ENCODE results near the gene TBC1D14. TPM values are rescaled to one million over a fixed set of nuclear protein-coding genes. Genes with fewer than 3 reads are reported as not detected.
A peak's percentile ranks its signal among the peaks of the same experiment; 100 is the strongest.

The TBC1D14 gene
- total RNA-seq, 1 donor, result 39.4 TPM

- no peak overlapping the region for H3K4me2 ChIP-seq (ENCODE audit: insufficient read depth, low read length)
- no peaks in the 10 kb centered on the region for H3K79me2 ChIP-seq (ENCODE audit: insufficient read depth, low read length)
- no peaks in the 10 kb centered on the region for H4K20me1 ChIP-seq (ENCODE audit: insufficient read depth, low read length)
- H3K27me3 ChIP-seq (ENCODE audit: insufficient read depth, low read length), result no peaks in the 10 kb centered on the region
- H3K4me1 ChIP-seq (ENCODE audit: insufficient read depth, low read length), result peaks cover 4% of the 10 kb centered on the region
- no peak overlapping the region for H3K27ac ChIP-seq (ENCODE audit: low read depth, low read length)
- peaks cover 28% of the 10 kb centered on the region for H3K36me3 ChIP-seq (ENCODE audit: insufficient read depth, low read length)
- no peak overlapping the region for H3K4me3 ChIP-seq (ENCODE audit: insufficient read depth, low read length)
- TF ChIP-seq CTCF (IDR thresholded peaks at IDR 0.05; ENCODE audit: extremely low read depth, low read depth, low read length), result no peak
- peak; percentile 44 for DNase-seq (ENCODE audit: insufficient read length, low spot score, missing footprints)
- H3K9me3 ChIP-seq (ENCODE audit: low read depth, low read length), result no peaks in the 10 kb centered on the region
- H2AFZ ChIP-seq (ENCODE audit: low read length), result no peak overlapping the region
Measured at GRCh38 chr4:7027284-7027683, 117.7 kb downstream of the TBC1D14 start.

- Histone ChIP-seq H3K79me2 (ENCODE audit: insufficient read depth, low read length) (no peaks in the 10 kb centered on the region), H4K20me1 (ENCODE audit: insufficient read depth, low read length) (no peaks in the 10 kb centered on the region), H3K27me3 (ENCODE audit: insufficient read depth, low read length) (no peaks in the 10 kb centered on the region), H3K4me1 (ENCODE audit: insufficient read depth, low read length) (no peaks in the 10 kb centered on the region), H3K4me2 (ENCODE audit: insufficient read depth, low read length) (no peak overlapping the region), H3K27ac (ENCODE audit: low read depth, low read length) (no peak overlapping the region), H2AFZ (ENCODE audit: low read length) (no peak overlapping the region), H3K36me3 (ENCODE audit: insufficient read depth, low read length) (peaks cover 28% of the 10 kb centered on the region), H3K9me3 (ENCODE audit: low read depth, low read length) (no peaks in the 10 kb centered on the region), H3K4me3 (ENCODE audit: insufficient read depth, low read length) (no peak overlapping the region)
- no peak for TF ChIP-seq CTCF (IDR thresholded peaks at IDR 0.05; ENCODE audit: extremely low read depth, low read depth, low read length)
- peak; percentile 81 for DNase-seq (ENCODE audit: insufficient read length, low spot score, missing footprints)
Measured at GRCh38 chr4:7027913-7028312, 118.3 kb downstream of the TBC1D14 start.

- TF ChIP-seq CTCF (IDR thresholded peaks at IDR 0.05; ENCODE audit: extremely low read depth, low read depth, low read length), result no peak
- no peak overlapping the region for H3K4me3 ChIP-seq (ENCODE audit: insufficient read depth, low read length)
Measured at GRCh38 chr4:7029212-7029611, 119.6 kb downstream of the TBC1D14 start.

GRCh38 chr4:7029921-7030320 is 120.3 kb downstream of the TBC1D14 start:
- Histone ChIP-seq H2AFZ (ENCODE audit: low read length) (no peak overlapping the region), H3K36me3 (ENCODE audit: insufficient read depth, low read length) (peaks cover 28% of the 10 kb centered on the region), H3K4me3 (ENCODE audit: insufficient read depth, low read length) (no peak overlapping the region), H4K20me1 (ENCODE audit: insufficient read depth, low read length) (no peaks in the 10 kb centered on the region), H3K4me2 (ENCODE audit: insufficient read depth, low read length) (no peak overlapping the region), H3K4me1 (ENCODE audit: insufficient read depth, low read length) (peaks cover 4% of the 10 kb centered on the region), H3K79me2 (ENCODE audit: insufficient read depth, low read length) (no peaks in the 10 kb centered on the region), H3K27me3 (ENCODE audit: insufficient read depth, low read length) (no peaks in the 10 kb centered on the region), H3K27ac (ENCODE audit: low read depth, low read length) (no peak overlapping the region), H3K9me3 (ENCODE audit: low read depth, low read length) (no peaks in the 10 kb centered on the region)
- TF ChIP-seq CTCF (IDR thresholded peaks at IDR 0.05; ENCODE audit: extremely low read depth, low read depth, low read length), result no peak
- DNase-seq (ENCODE audit: insufficient read length, low spot score, missing footprints), result peak; percentile 43

More at GRCh38 chr4:7029212-7029611, 119.6 kb downstream of the TBC1D14 start:
- Histone ChIP-seq H3K27ac (ENCODE audit: low read depth, low read length) (no peak overlapping the region), H3K79me2 (ENCODE audit: insufficient read depth, low read length) (no peaks in the 10 kb centered on the region), H3K4me2 (ENCODE audit: insufficient read depth, low read length) (no peak overlapping the region), H3K4me1 (ENCODE audit: insufficient read depth, low read length) (no peaks in the 10 kb centered on the region), H2AFZ (ENCODE audit: low read length) (no peak overlapping the region), H3K36me3 (ENCODE audit: insufficient read depth, low read length) (peaks cover 28% of the 10 kb centered on the region), H3K27me3 (ENCODE audit: insufficient read depth, low read length) (no peaks in the 10 kb centered on the region), H4K20me1 (ENCODE audit: insufficient read depth, low read length) (no peaks in the 10 kb centered on the region), H3K9me3 (ENCODE audit: low read depth, low read length) (no peaks in the 10 kb centered on the region)
- peak; percentile 43 for DNase-seq (ENCODE audit: insufficient read length, low spot score, missing footprints)

Measured in osteoblast (primary cell).